NCI-H748 (cell line): Measurements from ENCODE around the gene RPF1.
"Not testable (repeated sequence)": the region's sequence is repeated elsewhere in the genome, so short reads cannot be mapped to it uniquely, and the experiment has no call there.

Experiments
- DNase-seq: peaks from one replicate; lab custom pipeline; 2025; ENCODE audit not compliant: unreplicated experiment; lab: John Stamatoyannopoulos, UW

The RPF1 gene

DNA sequence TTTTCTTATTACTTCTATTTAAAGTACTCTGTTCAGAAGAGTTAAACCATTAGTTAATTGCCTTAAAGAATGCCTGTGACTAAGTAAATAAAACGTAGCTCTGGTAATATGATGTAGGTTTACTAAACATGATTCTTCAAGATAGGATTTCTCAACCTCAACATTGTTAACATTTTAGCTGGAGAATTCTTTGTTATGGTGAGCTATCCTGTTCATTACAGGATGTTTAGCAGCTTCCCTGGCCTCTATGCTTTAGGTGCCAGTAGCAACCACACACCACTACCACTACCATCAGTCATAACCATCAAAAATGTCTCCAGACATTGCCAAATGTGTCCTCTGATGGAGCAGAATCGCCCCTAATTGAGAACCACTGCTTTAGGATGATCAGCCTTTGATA lies 10.7 kb downstream of the RPF1 start:
- no peak for DNase-seq

DNA sequence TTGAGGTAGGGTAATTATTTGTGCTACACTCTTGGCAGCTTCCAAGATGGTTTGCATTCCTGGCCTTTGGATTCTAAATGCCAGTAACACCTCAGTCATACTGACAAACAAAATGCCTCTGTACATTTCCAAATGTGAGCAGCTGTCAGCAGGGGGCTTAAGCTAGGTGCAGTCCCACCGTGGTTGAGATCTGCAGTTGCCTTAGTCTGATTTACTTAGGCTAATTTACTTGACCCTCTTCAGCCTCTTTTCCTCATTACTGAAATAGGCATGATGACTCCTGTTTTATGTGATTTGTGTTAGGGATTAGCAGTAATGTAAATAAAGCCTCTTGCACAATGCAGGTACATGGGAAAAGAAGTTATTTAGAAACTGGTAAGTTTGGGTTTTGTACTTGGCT lies 13.7 kb downstream of the RPF1 start:
- DNase-seq = no peak

DNA sequence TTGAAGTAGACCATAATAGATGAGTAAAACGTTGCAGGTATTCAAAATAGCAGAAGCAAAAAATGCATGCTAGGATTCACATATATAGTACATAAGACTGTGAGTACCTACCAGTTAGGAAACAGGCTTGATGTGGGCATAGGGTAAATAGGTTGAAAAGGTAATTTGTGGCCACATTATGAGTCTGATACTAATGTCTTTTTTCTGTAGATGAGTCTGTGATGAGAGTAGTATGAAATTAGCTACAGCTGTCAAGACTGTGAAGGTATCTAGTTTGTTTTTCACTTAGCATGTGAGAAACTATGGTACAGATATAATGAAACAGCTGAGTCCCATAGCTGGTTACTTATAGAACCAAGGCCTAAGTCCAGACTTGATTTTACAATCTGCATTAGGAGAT lies 14.7 kb downstream of the RPF1 start:
- DNase-seq = no peak

DNA sequence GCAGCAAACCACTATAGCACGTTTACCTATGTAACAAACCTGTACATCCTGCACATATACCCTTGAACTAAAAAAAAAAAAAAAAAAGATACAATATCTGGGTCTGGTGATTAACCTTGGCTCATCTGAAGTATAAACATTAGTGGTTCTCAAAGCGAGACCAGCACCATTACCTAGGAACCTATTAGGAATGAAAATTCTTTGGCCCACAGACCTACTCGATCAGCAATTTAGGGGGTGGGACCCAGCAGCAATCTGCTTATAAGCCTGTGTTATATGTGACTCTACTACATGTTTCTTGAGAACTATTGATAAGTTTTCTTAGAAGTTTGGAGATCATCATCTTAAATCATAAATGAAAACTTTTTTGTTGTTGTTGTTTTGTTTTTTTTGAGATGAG lies 17.4 kb downstream of the RPF1 start:
- DNase-seq = no peak

DNA sequence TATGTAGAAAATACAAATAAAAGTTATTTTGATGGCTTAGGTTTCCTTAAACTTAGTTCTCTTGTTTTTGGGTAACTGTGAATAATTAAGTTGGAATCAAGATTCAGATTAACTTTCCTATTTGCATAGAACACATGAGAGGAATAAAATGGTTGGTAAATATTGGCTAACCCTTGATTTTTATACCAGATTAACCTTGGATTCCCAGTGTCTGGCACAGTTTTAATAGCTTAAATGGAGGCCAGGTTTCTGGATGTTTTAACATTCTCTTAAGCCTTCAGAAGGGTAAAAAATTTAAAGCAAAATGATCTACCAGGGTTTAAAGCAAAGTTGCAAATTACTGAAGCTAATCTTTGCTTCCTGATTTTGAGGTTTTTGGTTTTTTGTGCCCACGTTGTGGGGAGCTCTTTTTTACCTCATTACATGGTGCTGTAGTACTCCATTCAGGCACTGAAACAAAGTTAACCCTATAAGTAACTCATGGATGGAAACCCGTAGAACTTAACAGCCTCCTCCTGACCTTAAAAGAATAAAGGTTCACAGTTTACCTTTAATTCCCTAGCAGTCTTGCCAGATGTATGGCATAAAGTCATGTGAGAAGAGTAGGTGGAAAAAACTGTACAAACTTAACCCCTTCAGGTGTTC lies 18.7 kb downstream of the RPF1 start:
- no peak for DNase-seq

DNA sequence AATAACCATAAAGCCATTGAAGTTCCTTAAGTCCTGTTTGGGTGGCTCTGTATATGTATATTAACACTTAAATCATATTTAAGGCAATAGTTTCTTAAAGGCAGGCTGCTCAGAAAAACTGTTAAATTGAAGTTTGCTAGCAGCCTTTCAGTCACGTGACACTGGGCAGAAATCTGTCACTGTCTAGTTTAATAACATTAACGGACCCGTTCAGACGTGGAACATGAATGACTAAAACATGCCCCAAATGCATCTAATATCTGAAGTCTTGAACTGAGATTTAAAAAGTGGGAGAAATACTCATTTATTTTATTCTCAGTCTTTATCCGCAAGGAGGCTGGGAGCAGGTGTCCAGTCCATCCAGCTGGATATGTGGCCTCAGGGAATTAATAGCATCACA lies 23.9 kb downstream of the RPF1 start:
- no peak for DNase-seq

DNA sequence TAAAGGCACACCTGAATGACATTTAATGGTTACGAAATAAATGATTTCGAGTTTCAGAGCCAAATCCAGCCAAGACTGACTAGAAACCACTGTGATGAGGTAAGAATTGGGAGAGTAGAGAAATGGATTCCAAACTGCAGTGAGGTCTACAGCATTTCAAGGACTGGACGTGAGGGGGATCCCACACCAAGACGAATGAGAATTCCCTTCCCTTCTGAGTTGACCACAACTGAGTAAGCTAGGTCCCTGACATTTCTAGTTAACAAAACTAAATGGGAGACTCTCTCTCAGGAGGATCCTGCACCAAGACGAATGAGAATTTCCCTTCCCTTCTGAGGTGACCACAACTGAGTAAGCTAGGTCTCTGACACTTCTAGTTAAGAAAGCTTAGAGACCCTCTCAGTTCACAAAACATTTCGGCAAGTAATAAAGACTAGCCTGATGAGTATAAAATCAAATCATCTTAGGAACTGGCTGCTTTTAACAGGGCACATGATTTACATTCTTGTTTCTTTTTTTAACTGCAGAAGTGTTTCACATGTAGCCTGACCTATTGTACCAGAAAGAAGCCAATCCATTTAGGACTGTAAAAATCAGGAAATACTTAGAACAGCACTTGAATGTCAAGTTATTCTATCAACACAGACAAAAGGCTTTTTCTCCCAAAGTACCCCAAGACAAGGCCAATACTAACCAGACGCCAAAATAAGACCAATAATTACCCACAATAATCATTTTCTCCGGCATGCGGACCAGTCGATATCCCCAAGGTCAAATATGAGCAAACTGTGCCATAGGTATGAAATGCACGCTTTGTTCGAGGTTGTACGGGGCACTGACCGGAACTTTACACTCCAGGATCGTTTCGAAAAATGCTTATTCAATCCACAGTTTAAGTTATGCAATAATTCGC lies 25.8 kb downstream of the RPF1 start:
- DNase-seq = peak; percentile 36

DNA sequence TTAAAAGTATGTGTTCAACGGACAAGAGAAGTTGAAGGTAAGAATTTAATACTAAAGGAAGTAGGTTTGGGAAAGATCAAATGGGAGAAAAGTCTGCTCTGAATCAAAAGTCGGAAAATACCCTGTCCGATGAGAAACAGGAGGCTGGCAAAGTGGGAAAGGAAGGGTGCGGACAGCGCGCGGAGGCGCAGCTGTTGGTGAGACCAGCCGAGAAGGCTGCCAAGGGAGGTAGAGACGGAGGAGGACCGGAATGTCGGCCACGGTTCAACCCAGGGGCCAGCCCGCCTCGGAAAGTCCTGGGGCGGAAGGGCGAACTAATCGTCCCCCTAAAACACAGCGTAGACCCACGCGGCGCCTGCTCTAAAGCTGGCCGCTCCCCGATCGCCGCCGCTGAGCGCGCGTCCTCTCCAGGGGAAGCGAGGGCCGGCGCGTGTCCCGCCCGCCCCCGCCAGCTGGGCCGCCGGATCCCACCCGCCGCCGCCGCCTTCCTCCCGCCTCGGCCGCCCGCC lies 26.5 kb downstream of the RPF1 start:
- DNase-seq = peak; percentile 80

DNA sequence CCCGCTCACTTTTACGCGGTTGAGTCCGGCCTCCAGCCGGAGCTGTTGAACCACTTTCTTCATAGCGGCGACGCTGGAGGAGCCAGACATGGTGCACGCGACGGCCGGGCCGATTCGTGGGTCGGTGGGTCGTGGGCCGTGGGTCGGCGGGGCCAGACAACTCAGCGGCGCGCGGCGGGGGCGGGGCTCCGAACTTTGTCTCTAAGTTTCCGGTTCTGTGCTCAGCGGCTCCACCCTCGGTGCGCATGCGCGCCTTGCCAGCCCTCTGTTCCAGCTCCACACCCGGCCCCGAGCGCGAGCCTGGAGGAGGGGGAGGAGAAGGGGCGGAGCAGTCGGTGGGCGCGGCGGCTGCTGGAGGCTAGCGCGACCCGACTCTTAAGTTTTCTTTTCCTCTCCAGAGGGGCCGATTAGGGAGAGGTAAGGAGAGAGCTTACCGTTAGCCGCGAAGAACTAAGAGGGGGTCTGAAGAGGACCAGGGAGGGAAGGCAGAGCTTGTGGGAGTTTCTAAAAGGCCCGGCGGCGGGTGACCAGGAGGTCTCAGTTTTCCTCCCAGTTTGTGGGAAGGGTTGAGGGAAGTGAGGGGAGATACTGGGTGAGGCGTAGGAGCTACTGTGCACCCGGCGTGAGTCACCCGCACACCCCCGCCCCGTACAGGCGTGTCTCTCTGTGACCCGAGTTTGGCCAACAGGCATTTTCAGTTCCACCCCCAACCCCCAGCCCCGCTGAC lies 27.1 kb downstream of the RPF1 start, which contains the start of the genes GNG5 and SPATA1:
Gene GNG5 (minus strand): TSS at position 580 of the 727 bp plus-strand sequence. CDS start 490 bp downstream, at position 90.
Gene SPATA1 (plus strand): TSS at position 385 of the 727 bp plus-strand sequence. CDS start 9,974 bp downstream, outside the sequence.
- DNase-seq = peak; percentile 95

DNA sequence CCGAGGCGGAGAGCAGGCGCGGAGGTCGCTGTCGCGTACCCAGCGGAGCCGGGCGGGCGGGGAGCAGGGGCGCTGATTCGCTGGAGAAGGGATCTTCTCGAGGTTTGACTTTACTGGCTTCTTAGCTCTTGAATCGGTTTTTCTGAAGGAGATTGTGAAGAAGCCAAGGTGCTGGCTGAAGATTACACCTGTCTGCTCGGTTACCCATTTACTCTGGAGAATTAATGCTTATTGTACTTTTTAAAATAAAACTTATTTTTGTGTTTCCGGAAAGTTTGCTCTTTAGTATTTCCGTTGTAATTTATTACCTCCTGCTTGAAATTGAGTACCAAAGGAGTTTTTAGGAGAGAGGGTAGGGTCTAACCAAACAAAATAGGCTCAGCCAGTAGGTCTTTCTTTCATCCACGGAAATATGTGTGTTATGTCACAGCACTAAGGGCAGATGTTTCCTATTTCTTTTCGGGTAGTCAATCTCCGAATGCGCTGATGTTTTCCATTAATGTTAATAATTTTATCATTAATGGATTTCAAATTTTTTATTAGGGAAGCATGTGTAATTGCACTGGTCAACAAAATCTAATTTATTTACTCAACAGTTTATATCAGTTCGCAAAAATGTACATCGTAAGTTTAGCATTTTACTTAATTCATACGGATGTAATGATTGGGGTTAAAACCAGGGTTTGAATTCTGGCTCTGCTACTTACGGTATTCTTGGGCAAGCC lies 27.8 kb downstream of the RPF1 start:
- no peak for DNase-seq

DNA sequence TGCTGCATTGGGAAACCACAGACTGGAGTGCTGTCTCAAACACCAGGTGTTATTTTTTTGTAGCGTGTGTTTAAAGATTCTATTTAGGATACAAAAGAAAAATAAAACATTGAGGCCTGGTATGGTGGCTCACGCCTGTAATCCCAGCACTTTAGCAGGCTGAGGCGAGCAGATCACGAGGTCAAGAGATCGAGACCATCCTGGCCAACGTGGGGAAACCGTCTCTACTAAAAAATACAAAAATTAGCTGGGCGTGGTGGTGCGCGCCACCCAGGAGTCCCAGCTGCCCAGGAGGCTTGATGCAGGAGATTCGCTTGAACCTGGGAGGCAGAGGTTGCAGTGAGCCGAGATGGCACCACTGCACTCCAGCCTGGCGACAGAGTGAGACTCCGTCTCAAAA lies 28.8 kb downstream of the RPF1 start:
- DNase-seq = not testable (repeated sequence)

DNA sequence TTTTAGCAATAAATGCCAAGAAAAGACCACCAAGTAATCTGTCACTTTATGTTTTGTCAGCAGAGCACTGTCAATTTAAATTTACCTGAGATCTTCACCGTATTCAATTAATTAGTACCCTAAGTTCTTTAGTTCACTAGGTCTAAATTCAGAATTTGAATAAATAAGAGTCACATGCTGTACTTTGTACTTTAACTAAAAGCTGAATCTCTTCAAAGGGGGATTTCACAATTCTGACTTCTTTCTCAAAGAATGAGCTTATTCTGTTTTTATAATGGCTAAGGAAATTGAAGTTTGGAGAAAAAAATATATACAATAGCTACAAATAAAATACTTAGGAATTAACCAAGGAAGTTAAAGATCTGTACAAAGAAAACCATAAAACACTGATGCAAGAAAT lies 29.4 kb downstream of the RPF1 start:
- DNase-seq = no peak

DNA sequence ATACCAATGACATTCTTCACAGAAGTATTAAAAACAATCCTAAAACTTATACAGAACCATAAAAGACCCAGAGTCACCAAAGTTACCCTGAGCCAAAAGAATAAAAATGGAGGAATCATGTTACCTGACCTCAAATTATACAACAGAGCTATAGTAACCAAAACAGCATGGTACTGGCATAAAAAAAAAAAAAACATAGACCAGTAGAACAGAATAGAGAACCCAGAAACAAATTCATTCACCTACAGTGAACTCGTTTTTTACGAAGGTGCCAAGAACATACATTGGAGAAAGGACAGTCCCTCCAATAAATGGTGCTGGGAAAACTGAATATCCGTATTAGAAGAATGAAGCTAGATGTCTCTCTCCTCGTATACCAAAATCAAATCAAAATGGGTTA lies 30.0 kb downstream of the RPF1 start:
- no peak for DNase-seq

DNA sequence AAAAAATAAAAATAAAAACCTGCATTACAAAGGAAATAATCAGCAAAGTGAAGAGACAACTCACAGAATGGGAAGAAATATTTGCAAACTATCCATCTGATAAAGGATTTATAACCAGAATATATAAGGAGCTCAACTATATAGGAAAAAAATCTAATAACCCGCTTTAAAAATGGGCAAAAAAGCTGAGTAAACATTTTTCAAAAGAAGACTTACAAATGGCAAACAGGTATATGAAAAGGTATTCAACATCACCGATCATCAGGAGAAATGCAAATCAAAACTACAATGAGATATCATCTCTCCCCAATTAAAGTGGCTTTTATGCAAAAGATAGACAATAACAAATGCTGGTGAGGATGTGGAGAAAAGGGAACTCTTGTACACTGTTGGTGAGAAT lies 31.1 kb downstream of the RPF1 start:
- DNase-seq = no peak

DNA sequence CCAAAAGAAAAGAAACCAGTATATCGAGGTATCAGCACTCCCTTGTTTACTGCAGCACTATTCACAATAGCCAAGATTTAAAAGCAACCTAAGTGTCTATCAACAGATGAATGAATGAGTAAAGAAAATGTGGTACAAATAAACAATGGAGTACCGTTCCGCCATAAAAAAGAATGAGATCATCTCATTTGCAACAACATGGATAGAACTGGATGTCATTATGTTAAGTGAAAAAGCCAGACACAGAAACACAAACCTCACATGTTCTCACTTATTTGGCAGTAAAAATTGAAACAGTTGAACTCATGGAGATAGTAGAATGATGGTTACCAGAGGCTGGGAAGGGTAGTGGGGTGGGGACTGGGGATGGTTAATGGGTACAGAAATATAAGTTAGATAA lies 31.6 kb downstream of the RPF1 start:
- DNase-seq = peak; percentile 16

DNA sequence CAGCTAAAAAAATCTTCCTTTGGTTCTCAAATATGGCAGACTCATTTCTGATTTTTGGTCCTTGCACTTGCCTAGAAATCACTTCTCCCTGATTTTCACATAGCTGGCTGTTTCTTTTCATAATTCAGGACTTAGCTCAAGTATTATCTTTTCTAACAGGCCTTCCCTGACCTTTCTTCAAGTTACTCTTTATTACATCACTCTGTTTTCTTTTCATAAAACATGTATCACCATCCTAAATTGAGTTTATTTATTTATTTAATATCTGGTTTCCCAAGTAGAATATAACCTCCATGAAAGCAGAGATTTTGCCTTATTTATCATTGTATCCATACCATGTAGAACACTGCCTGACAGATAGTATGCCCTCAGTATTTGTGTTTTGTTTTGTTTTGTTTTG lies 45.5 kb downstream of the RPF1 start:
- DNase-seq = no peak

DNA sequence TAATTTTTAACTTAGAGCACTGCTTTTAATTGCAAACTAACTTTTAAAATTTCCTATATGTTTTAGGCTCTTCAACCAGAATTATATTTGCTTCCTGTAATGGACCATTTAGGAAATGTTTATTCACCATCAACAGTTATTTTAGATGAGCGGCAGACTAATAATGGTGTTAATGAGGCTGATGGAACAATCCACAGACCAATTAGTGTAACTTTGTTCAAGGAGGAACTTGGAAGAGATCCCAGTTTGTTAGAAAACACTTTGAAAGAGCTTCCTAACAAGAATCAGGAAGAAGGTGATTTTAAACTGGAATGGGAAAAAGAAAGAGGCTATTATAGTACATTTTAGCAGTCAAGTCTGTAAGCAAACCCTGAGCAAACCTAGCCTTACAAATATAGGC lies 46.7 kb downstream of the RPF1 start:
- peak; percentile 76 for DNase-seq

DNA sequence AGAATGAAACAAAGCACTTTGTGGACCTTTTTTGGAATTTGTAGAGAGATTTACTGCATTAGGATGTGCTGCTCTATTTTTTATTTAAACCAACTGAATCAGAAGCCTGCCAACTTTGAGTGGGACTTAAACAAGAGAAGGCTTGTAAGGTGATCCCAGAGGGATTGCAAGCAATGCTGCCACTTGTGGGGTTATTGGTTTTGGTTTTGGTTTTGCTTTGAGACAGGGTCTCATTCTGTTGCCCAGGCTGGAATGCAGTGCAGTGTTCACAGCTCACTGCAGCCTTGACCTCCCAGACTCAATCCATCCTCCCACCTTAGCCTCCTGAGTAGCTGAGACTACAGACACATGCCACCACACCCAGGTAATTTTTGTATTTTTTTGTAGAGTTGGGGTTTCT lies 59.5 kb downstream of the RPF1 start:
- no peak for DNase-seq

DNA sequence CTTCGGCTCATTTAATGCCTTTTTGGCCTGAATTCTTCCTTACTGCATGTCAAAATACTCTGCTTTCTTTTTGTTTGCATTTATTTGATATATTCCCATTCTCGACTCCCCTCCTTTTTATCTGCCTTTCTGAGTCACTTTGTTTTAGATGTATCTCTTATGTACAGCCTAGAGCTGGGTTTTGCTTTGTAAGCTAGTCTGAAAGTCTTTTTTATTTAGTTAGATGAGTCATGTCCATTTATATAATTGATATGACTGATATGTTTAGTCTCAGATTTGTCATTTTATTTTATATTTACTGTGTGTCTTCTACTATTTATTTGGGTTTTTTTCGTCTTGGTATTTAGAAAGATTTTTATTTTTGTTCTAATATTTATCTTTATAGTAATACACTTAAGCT lies 60.9 kb downstream of the RPF1 start:
- no peak for DNase-seq

DNA sequence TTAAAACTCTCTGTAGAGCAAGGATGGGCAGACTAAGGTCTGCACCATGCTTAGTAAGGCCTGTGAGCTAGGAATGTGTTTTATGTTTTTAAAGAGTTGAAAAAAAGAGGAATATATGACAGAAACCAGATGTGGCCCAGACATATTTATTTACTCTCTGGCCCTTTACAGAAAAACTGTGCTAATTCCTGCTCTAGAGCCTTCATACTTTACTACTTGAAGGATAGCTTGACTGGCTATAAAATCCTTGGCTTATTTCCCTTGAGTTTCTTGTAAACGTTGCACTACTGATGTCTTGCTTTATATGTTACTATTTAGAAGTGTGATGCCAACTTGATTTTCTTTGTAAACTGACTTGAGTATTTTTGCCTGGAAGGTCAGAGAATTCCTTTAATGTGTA lies 61.7 kb downstream of the RPF1 start:
- no peak for DNase-seq

DNA sequence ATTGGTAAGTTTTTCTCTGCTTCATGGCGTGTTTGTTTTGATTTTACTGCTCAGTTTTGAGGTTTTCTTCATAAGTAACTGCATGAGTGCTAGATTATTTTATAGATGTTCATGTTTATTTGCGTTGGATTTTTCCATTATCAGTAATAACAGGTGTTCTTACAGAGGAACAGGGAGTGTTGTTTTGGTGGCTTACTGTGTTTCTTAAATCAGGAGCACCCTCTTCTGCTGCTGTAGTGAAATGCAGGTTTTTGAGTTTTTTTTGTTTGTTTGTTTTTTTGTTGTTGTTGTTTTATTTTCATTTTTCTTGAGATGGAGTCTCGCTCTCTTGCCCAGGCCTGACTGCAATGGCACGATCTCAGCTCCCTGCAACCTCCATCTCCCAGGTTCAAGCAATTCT lies 62.6 kb downstream of the RPF1 start:
- peak; percentile 23 for DNase-seq
